ENCODE results near the gene NKIRAS2. TPM values are rescaled to one million over a fixed set of nuclear protein-coding genes. Genes with fewer than 3 reads are reported as not detected.
"Not testable (repeated sequence)": the region's sequence is repeated elsewhere in the genome, so short reads cannot be mapped to it uniquely, and the experiment has no call there.

Gene NKIRAS2
- total RNA-seq, 4 donors from 2014 or later = 27.8 to 39.3 (median 30.4) TPM

GRCh38 chr17:42010898-42011516 is 8.9 kb upstream of the NKIRAS2 start:
- ATAC-seq (ENCODE audit: low FRiP score) (no peak), DNase-seq (ENCODE audit: low spot score) (no peak)
- TF ChIP-seq CTCF (IDR thresholded peaks at IDR 0.05) = no peak

GRCh38 chr17:42012363-42012762 is 7.5 kb upstream of the NKIRAS2 start:
- not testable (repeated sequence) for DNase-seq (ENCODE audit: low spot score); ATAC-seq (ENCODE audit: low FRiP score)

- not testable (repeated sequence) for ATAC-seq (ENCODE audit: low FRiP score); DNase-seq (ENCODE audit: low spot score)
Observed at GRCh38 chr17:42013740-42014139, 6.2 kb upstream of the NKIRAS2 start.

GRCh38 chr17:42016411-42016831 is 3.5 kb upstream of the NKIRAS2 start:
- no peak for TF ChIP-seq CTCF (IDR thresholded peaks at IDR 0.05)
- DNase-seq (ENCODE audit: low spot score) (no peak), ATAC-seq (ENCODE audit: low FRiP score) (no peak)

GRCh38 chr17:42016941-42017865 is 2.7 kb upstream of the NKIRAS2 start, which contains the start of gene DNAJC7:
TSS of gene DNAJC7 (minus strand) at chr17:42017439. CDS start at chr17:42017416, 23 bp downstream.
- no peak for TF ChIP-seq CTCF (IDR thresholded peaks at IDR 0.05)
- peak; percentile 92 for ATAC-seq (ENCODE audit: low FRiP score)
- DNase-seq (ENCODE audit: low spot score) = peak; percentile 46

GRCh38 chr17:42017866-42018200 is 2.1 kb upstream of the NKIRAS2 start:
- DNase-seq (ENCODE audit: low spot score) = no peak
- peak; percentile 2 for ATAC-seq (ENCODE audit: low FRiP score)

GRCh38 chr17:42018339-42018738 is 1.6 kb upstream of the NKIRAS2 start:
- DNase-seq (ENCODE audit: low spot score) (no peak), ATAC-seq (ENCODE audit: low FRiP score) (no peak)
- no peak for TF ChIP-seq CTCF (IDR thresholded peaks at IDR 0.05)

More at GRCh38 chr17:42017866-42018200, 2.1 kb upstream of the NKIRAS2 start:
- TF ChIP-seq CTCF (IDR thresholded peaks at IDR 0.05) = no peak

- DNase-seq (ENCODE audit: low spot score) = no peak
- TF ChIP-seq CTCF (IDR thresholded peaks at IDR 0.05) = no peak
- no peak for ATAC-seq (ENCODE audit: low FRiP score)
Observed at GRCh38 chr17:42018988-42019387, 902 bp upstream of the NKIRAS2 start.

- not testable (repeated sequence) for ATAC-seq (ENCODE audit: low FRiP score); DNase-seq (ENCODE audit: low spot score)
Observed at GRCh38 chr17:42020845-42021244, 955 bp downstream of the NKIRAS2 start.

Data from omental fat pad (tissue), 4 donors.